Activated CD8-positive, alpha-beta memory T cell treated with anti-CD3 and anti-CD28 coated beads for 36 hours (primary cell): ENCODE data around the gene HIP1R. TPM values are rescaled to one million over a fixed set of nuclear protein-coding genes. Genes with fewer than 3 reads are reported as not detected.

ENCODE experiments used
- CTCF ChIA-PET: fragments of 350-600 bp; sonication (Branson Sonifier 250); formaldehyde crosslinking; loops from one replicate; lab custom pipeline; 2021; ENCODE audit warnings: antibody characterized with exemption; lab: Charles Lee
- POLR2A ChIA-PET: fragments of 350-600 bp; sonication (Branson Sonifier 250); formaldehyde crosslinking; loops from one replicate; lab custom pipeline; 2021; ENCODE audit warnings: antibody characterized with exemption; lab: Charles Lee
- total RNA-seq, 2 experiments: library from RNA; stranded (reverse); gene quantifications; one replicate each; pipeline ENCODE4 v1.2.3, GENCODE V29; 2021

HIP1R gene
- total RNA-seq, 2 experiments from 2014 or later: 23.0 to 23.1 TPM

DNA sequence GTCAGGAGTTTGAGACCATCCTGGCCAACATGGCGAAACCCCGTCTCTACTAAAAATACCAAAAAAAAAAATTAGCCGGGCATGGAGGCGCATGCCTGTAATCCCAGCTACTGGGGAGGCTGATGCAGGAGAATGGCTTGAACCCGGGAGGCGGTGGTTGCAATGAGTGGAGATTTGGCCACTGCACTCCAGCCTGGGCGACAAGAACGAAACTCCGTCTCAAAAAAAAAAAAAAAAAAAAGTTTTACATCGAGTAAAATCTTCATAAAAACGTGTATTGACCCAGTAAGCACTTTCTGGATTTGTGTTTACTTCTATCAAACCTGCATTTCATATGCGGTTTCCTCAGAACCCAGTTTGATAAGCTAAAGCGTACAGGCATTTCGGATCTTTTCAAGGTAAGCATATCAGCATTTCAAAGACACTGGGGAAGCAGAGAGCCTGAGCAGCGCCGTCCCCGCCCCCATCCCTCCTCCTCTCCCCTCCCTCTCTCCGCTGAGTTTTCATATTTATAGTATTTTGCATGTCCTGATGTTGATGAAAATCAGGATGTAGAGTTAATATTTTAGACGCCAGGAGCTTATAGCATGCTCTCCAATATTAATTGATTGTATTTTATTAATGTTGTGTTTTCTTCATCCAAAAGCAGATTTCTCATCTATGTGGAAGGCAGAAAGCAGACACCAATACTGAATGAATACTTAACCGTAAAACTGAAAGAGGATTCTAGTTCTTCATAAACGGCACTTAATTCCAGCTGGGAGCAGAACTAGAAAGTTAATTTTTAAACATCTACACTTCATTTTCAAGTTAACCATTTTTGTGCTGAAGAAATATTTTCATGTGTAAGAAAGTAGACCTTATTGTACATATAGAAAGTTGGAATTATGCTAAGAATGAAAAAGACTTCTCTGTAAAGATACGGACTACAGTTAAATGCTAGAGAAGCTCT, 9.2 kb upstream of the HIP1R start:
- ChIA-PET CTCF (interaction anchor here (0.7 to 1.0 kb wide), 3 partner anchors 32 to 602 kb away, joined by 3 to 4 read pairs (median 3); no protein-coding TSS in a partner anchor), POLR2A (interaction anchor here (0.7 to 1.1 kb wide), 2 partner anchors 10 to 234 kb away, joined by 3 to 8 read pairs; no protein-coding TSS in a partner anchor)

DNA sequence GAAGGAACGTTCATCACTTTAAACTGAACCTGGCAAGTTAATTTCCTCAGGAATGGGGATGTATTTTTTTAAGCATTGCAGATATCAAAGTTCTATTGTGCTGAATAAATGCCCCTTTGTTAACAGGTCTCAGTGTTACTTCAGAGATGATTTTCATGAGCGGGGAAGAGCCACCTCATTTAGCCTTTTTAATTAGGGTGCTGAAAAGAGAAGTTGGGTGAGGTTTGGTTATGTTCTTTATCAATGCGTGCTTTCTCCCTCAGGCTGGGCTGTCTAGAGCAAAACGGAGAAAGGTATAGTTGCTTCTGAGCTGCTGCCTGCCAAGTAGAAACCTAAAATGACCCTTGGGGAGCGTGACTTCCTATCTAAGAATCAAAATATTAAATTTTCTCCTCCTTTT, 8.0 kb upstream of the HIP1R start:
- ChIA-PET POLR2A (interaction anchor here (0.6 kb wide), 1 partner anchor 63 kb away, joined by 3 read pairs; no protein-coding TSS in a partner anchor), CTCF (interaction anchor here (0.7 to 1.1 kb wide), 2 partner anchors 100 to 125 kb away, joined by 3 read pairs; no protein-coding TSS in a partner anchor)

DNA sequence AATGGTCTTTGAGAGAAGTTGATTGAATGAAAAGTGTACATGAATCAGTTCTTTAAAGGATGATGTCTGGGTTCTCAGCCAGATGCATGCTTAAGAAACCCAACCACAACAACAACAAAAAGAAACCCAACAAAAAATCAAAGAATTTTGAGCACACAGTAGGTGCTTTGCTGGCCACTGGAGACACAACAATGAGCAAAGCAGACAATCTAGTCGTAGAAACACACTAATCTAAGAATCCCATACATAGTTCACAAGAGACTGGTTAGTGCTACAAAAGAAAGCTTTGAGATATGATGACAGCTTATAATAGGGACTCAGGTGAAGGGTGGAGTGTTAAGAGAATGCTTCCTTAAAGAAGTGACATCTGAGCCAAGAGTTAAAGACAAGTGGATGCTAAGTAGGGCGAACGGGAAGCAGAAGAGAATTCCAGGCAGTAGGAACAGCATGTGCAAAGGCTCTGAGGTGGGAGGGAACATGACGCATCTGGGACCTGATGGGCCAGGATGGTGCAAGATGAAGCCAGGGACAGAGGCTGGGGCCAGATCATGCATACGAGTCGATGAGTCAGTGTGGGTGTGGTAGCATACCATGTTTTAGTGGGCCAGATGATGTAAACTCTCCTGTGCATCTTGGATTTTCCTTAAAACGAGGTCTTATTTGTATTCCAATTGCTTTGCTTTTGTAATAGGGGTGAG, 4.6 kb upstream of the HIP1R start:
- CTCF ChIA-PET: no interaction called here
- POLR2A ChIA-PET: no interaction called here

DNA sequence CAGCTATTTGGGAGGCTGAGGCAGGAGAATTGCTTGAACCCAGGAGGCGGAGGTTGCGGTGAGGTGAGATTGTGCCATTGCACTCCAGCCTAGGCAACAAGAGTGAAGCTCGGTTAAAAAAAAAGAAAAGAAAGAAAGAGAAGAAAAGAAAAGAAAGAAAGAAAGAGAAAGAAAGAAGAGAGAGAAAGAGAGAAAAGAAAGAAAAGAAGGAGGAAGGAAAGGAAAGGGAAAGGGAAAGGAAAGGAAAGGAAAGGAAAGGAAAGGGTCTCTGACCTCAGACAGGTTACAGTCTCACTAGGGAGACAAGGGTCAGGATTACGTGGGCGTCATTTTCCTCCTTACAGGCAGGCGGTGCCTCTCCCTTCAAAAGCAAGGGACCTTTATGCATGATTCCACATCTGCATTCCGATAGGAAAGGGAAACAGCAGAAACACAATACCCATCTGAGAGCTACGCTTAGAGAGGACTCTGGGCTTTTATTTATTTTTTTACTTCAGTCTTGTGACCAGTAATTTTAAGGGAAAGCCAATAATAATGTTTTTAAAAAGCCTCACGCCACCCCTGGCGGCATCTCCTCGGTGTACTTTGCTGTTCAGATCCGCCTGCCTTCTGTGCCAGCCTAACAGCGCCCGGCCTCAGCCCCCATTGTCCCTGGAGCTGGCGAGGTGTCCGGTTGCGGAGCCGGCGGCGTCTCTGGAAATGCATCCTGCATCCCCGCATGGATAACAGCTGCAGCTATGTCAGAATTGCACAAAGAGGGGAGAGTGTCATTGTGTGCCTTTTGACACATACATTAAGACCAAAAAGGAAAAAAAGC, 945 bp upstream of the HIP1R start:
- ChIA-PET CTCF (interaction anchor here (1.9 kb wide), 1 partner anchor 40 kb away, joined by 5 read pairs; no protein-coding TSS in a partner anchor), POLR2A (interaction anchor here (0.5 to 1.1 kb wide), 2 partner anchors 141 to 553 kb away, joined by 3 read pairs; no protein-coding TSS in a partner anchor)

DNA sequence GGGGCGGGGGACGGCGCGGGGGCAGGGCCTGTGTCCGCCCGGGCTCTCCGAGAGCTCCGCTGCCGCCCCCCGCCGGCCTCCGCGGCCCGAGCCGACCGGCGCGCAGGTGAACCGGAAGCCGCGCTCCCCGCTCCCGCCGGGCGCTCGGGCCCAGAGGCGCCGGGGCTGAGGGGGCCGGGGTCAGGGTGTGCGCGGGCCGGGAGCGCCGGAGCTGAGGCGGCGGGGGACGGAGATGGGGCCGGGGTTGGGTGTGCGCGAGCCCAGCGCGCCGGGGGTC, 431 bp downstream of the HIP1R start:
- POLR2A ChIA-PET: interaction anchor here (0.9 to 1.0 kb wide), 3 partner anchors 10 to 529 kb away, joined by 3 to 8 read pairs (median 4); partner anchors contain the start of gene ABCB9
- CTCF ChIA-PET: interaction anchor here (1.0 to 1.1 kb wide), 2 partner anchors 48 to 592 kb away, joined by 3 read pairs; no protein-coding TSS in a partner anchor

DNA sequence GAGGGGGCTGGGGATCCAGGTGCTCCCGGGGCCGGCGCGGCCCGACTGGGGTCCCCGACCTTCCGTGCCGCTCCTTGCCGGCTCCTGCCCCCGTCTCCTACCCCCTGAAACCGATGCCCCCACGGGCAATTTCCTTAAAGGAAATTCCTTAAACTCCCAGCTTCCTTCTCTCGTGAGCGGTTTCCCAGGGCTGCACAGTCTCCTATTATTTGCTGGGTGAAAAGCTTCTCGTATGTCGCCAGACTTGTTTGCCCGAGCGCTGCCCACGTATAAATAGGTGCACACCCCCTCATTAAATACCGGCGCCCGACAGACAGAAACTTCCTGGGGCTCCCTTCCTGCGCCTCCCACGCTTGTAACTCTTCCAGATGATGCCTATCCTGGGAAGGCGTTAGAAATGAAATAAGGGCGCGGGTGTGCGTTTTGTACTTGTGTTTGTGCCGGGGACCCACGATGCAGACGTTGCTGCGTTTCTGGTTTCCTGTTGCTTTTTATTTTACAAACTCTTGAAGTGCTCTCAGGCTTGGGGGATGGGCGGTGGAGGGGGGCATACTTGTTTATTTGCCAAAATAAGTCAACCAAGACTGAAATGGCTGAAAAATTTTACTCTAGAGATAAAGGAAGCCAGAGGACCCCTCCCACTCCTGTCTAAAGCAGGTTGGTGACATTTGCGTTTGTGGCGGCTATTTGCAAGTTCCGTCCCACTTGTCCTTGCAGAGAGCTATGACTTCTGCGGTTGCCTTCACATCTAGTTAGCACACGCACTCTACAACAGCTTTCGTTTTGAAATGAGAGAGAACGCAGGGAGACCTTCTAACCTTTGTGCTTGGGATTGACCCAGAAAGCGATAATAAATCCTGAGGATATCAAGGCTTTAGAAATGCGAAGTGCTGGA, 1.0 kb downstream of the HIP1R start:
- POLR2A ChIA-PET: interaction anchor here (0.6 to 1.0 kb wide), 4 partner anchors 10 to 610 kb away, joined by 3 to 8 read pairs (median 4); partner anchors contain the start of gene ABCB9

DNA sequence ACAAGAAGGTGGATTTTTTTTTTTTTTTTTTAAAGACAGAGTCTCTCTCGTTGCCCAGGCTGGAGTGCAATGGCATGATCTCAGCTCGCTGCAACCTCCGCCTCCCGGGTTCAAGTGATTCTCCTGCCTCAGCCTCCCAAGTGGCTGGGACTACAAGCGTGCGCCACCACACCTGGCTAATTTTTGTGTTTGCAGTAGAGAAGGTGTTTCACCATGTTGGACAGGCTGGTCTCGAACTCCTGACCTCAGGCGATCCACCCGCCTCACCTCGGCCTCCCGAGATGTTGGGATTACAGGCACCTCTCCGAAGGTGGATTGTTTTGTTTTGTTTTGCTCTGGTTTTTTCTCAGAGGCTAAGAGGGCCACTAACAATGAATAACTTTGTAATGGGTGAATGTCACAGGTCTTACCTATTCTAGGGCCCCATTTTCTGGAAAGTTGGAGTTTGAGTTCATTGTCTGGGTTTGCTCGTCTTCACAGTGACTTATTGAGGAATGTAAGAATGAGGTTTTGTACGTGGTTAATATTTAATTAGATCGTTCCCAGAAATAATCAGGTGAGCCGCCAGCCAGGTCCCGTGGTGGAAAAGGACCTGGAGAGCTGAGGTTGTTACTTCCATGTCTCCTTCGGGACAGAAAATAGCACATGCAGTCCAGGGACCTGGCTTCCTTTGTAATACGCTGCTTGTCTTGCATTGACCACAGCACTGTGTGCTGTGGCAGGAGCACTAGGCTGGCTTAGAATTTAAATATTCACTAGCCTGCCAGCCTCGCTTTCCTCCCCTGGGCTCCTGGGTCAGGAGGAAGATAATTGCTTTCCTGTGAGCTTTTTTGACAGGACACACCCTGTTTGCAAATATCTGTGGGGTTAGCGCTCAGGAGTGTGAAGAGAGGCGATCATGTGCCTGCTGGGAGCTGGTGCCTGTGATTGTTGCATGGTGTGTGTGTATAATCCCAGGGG, 2.3 kb downstream of the HIP1R start:
- ChIA-PET POLR2A (interaction anchor here (0.6 kb wide), 1 partner anchor 473 kb away, joined by 4 read pairs; no protein-coding TSS in a partner anchor), CTCF (interaction anchor here (0.7 kb wide), 1 partner anchor 290 kb away, joined by 3 read pairs; no protein-coding TSS in a partner anchor)

More for the DNA sequence above, 1.0 kb downstream of the HIP1R start:
- CTCF ChIA-PET: interaction anchor here (0.7 to 1.1 kb wide), 3 partner anchors 49 to 592 kb away, joined by 3 read pairs; no protein-coding TSS in a partner anchor

DNA sequence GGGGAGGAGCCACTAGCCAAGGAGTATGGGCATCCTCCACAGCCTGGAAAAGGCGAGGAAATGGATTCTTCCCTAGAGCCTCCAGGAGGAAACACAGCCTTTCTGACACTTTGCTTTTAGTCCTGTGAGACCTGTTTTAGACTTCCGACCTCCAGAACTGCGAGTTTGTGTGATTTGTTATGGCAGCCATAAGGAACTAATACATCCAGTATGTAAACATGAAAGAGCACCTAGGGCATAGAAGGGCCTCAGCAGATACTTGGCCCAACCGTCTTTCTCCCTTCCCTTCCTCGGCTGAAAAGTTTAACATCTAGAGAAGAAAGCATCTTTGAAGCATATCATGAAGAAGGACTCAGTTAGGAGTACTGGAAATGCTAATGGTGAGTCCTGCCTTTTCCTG, 3.6 kb downstream of the HIP1R start:
- CTCF ChIA-PET: no interaction called here
- POLR2A ChIA-PET: no interaction called here

DNA sequence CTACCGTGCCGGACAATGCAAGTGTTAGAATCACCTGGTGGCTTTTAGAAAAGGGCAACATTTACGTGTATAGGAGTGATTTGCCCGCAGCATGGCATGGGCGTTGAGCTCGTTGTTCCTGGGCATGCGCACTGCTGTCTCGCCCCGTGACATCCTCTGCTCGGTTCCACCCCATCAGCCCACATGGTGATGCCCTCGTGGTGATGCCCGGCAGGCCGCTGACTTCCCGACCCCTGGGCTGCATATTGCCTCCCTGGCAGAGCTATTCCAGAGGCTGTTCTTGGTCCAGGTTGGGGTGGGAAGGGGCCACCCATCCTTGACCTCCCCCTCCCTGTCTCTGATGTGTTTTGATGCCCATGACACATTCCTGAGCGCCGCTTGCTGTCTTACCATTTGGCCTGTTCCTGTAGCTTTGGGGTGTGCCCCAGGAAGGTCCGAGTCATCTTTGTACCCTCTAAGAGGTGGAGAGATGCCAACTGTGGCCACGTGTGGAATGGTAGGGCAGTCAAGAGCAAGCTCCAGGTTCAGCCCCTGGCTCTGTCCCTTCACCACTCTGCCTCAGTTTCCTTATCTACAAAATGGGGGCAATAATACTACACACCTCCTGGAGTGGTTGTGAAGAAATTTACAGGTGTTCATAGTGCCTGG, 4.8 kb downstream of the HIP1R start:
- CTCF ChIA-PET: interaction anchor here (0.9 to 1.7 kb wide), 2 partner anchors 21 to 113 kb away, joined by 3 to 5 read pairs; no protein-coding TSS in a partner anchor
- POLR2A ChIA-PET: no interaction called here

DNA sequence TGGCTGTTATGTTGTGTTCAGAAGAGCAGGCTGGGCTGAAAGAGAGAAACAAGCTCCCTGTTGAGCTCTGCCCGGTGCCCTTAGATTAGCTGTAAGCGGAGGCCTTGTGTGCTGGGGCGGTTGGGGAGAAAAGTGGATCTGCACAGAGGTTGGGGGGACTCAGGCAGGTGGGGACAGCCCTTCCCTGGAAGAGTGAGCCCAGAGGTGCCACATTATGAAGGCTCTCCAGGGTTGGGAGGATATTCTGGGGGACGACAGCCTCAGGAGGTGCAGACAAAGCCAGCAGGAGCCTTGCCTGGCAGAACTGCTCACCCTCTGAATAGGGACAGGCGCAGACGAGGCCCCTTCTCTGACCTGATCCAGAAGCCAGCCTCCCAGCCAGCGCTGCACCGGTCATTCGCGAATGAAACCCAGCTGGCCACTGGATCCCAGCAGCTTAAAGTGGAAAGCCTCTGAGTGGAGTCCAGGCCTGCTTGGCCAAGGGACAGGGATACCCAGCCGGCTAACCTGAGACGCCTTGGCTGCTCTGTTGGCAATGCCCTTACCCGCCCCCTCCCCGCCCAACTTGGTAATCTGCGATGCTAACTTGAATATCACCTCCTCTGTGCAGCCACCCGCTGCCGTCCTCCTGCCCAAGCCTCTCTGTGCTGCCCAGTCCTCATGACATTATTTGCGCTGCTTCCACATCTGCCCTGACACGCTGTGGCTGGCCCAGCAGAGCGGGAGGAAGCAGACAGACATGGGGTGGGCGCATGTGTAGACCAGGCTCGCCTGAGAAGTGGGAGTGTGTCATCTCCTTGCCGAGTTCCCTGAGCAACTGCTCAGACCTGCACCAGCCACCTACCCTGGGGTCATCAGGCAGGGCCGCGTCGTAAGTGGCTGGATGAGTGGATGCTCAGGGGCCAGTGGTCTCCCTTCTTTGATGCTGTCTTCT, 5.6 kb downstream of the HIP1R start:
- POLR2A ChIA-PET: no interaction called here
- CTCF ChIA-PET: interaction anchor here (1.7 kb wide), 1 partner anchor 20 kb away, joined by 5 read pairs; no protein-coding TSS in a partner anchor

DNA sequence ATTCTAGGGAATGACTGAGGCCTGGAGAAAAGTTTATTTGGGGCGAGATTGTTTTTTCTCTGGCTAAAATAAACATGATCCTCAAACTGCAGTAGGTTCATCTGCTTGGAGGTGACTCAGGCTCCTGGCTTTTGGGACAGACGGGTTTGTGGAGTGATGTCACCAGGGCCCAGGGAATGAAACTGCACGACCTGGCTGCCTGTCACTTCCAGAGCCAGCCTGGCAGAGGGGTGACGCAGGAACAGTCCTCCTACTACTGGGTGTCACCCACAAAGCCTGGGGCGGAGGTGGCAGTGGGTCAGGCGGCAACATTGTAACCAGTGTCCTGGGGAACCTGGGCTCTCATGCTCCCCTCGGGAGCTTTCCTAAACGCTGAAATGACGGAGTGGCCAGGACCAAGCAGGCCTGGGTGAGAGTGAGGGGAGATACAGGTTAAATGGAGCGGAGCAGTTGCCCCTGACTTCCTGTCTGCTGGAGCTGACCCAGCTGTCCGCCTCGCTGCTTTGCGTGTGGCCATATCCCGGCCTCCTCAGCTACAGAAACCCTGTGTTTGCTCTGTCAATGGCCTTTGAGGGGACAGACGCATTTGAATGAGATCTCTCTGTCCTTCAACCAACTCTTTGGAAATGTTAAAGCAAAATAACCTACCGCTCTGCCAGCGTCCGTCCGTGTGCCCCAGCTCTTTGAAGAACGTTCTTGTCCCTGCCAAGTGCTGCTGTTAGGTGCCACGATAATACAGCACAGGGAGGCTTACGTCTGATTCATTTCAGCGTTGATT, 6.5 kb downstream of the HIP1R start:
- POLR2A ChIA-PET: no interaction called here
- CTCF ChIA-PET: no interaction called here

DNA sequence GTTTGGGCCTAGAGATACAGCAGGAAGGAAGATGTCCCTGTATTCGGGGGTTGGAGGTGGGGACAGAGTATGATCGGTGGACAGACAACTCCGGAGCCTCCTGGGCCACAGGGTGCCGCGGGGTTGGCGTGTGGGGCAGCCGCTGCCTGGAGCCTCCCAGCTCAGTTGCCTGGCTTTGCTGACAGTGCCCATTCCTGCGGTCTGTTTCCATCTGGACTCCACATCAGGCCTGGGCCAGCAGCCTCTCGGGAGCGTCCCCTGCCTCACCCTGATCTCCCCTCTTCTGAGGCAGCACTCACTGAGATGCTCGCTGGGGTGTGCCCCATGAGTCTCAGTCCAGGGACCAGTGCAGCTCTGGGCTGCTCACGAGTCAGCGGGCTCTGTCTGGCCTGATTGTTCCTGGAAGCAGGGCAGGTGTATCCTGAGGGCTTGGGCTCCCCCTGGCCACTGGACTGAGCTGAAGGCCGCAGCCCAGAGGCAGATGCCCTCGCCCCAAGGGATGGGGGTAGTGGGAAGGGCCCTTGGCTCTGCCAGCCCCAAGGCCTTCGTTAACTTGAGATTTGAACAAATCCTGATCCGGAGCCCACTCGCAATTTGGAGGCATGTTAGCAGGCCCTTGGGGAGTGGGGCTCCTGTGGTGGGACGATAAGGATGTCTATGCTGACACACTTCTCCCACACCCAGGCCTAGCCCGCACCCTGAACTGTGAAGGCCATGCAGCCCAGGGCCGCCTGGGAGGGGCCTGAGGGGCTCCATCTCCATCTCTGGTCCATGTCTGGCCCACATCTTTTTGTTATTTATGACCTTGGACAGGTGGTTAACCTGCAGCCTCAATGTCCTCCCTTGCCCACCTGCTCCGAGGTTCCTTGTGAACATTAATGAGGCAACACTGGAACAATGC, 7.5 kb downstream of the HIP1R start:
- POLR2A ChIA-PET: no interaction called here
- CTCF ChIA-PET: interaction anchor here (0.8 to 1.3 kb wide), 2 partner anchors 16 to 18 kb away, joined by 3 to 5 read pairs; no protein-coding TSS in a partner anchor

DNA sequence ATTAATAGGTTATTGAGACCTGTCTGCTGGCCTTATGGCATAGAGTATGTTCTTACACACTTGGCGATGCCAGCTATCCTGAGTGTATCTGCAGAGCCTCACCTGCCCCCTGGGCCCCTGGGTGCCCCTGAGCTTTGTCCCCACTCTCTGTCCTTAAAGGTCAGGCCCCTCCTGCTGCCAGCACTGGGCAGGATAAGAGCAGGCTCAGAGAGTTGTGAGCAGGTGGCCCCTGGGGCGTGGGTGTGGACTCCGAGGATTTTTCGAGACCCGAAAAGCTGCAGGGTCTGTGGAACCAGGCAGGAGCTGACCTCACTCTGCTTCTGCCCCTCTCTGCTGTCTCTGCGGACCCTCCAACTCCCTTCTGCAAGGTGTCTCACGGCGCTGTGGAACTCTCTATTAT, 8.2 kb downstream of the HIP1R start:
- ChIA-PET POLR2A (no interaction called here), CTCF (interaction anchor here (0.8 to 1.3 kb wide), 2 partner anchors 16 to 17 kb away, joined by 3 to 5 read pairs; no protein-coding TSS in a partner anchor)
